Stomach (tissue), 4 donors: ENCODE data around the gene NDC1.

Source experiments
- EP300 ChIP-seq: sonication (generic); formaldehyde crosslinking; IDR thresholded peaks from one replicate; pipeline ENCODE4 v1.6.1; 2017; ENCODE audit warnings: antibody characterized with exemption
- POLR2A ChIP-seq, 4 donors: fragments of 450-650 bp; IDR thresholded peaks; one replicate each; pipeline ENCODE4 v1.6.1; 2016; ENCODE audit warnings: antibody characterized with exemption in 4 of 4, control low read depth in 2 of 4, mild to moderate bottlenecking in 1 of 4, moderate library complexity in 1 of 4
- POLR2AphosphoS5 ChIP-seq, 3 donors: sonication (generic); formaldehyde crosslinking; IDR thresholded peaks; one replicate each; pipeline ENCODE4 v1.6.1; 2016; ENCODE audit warnings: antibody characterized with exemption in 3 of 3
- TF ChIP-seq, protein P1 (sequence below), 7 experiments: fragments of 450-650 bp in 4 of 7; fragments of 200-600 bp in 3 of 7; sonication (generic) in 3 of 7; IDR thresholded peaks; one replicate each; pipeline ENCODE4 v1.5.1; 2016 to 2019; ENCODE audit warnings: antibody characterized with exemption in 7 of 7, control low read depth in 2 of 7, mild to moderate bottlenecking in 1 of 7

DNA sequence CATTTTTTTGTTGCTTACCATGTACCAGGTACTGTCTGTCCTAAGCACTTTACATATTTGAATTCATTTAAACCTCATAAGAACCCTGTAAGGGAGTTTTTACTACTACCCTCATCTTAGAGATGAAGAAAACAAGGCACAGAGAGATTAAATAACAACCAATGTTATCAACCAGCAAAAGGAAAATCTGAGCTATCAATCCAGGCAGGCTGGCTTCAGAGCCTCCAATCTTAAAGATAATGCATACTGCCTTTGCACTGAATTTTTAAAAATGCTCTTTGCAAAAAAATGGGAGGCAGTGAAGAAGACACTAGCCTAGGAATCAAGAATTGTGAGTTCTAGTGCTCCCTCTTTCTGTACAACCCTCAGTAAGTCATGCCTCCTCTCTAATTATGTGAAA lies 18.7 kb downstream of the NDC1 start:
- TF ChIP-seq POLR2AphosphoS5 (IDR thresholded peaks at IDR 0.05): no peak
- TF ChIP-seq, protein P1, sequence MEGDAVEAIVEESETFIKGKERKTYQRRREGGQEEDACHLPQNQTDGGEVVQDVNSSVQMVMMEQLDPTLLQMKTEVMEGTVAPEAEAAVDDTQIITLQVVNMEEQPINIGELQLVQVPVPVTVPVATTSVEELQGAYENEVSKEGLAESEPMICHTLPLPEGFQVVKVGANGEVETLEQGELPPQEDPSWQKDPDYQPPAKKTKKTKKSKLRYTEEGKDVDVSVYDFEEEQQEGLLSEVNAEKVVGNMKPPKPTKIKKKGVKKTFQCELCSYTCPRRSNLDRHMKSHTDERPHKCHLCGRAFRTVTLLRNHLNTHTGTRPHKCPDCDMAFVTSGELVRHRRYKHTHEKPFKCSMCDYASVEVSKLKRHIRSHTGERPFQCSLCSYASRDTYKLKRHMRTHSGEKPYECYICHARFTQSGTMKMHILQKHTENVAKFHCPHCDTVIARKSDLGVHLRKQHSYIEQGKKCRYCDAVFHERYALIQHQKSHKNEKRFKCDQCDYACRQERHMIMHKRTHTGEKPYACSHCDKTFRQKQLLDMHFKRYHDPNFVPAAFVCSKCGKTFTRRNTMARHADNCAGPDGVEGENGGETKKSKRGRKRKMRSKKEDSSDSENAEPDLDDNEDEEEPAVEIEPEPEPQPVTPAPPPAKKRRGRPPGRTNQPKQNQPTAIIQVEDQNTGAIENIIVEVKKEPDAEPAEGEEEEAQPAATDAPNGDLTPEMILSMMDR (IDR thresholded peaks at IDR 0.05): no peak
- TF ChIP-seq POLR2A (IDR thresholded peaks at IDR 0.05): no peak
- TF ChIP-seq EP300: no peak
